ENCODE results near the gene KLHL6. TPM values are rescaled to one million over a fixed set of nuclear protein-coding genes. Genes with fewer than 3 reads are reported as not detected.

The KLHL6 gene
- total RNA-seq, 1 donor from 2014 or later = not detected

GRCh38 chr3:183566880-183567279 lies 11.4 kb upstream of the KLHL6 start:
- H3K4me3 Mint-ChIP-seq (ENCODE audit: unreplicated experiment) = no peak overlapping the region
- H3K27ac Mint-ChIP-seq (ENCODE audit: unreplicated experiment) = no peak overlapping the region
- no peak for DNase-seq
- peaks cover 5% of the 10 kb centered on the region for H3K9me3 Mint-ChIP-seq (ENCODE audit: unreplicated experiment)
- TF ChIP-seq CTCF (IDR thresholded peaks at IDR 0.05; ENCODE audit: partially characterized antibody, unreplicated experiment) = no peak
- H3K4me1 Mint-ChIP-seq (ENCODE audit: low read depth, unreplicated experiment) = no peaks in the 10 kb centered on the region
- H3K27me3 Mint-ChIP-seq (ENCODE audit: unreplicated experiment) = peaks cover 2% of the 10 kb centered on the region
- H3K36me3 Mint-ChIP-seq (ENCODE audit: unreplicated experiment) = no peaks in the 10 kb centered on the region

- Mint-ChIP-seq H3K4me1 (ENCODE audit: low read depth, unreplicated experiment) (no peaks in the 10 kb centered on the region), H3K4me3 (ENCODE audit: unreplicated experiment) (no peak overlapping the region), H3K27ac (ENCODE audit: unreplicated experiment) (no peak overlapping the region), H3K27me3 (ENCODE audit: unreplicated experiment) (peaks cover 2% of the 10 kb centered on the region), H3K9me3 (ENCODE audit: unreplicated experiment) (peaks cover 5% of the 10 kb centered on the region), H3K36me3 (ENCODE audit: unreplicated experiment) (no peaks in the 10 kb centered on the region)
- TF ChIP-seq CTCF (IDR thresholded peaks at IDR 0.05; ENCODE audit: partially characterized antibody, unreplicated experiment) = no peak
- no peak for DNase-seq
Observed at GRCh38 chr3:183564046-183564445, 8.5 kb upstream of the KLHL6 start.

GRCh38 chr3:183563536-183563874 lies 8.0 kb upstream of the KLHL6 start:
- no peaks in the 10 kb centered on the region for H3K4me1 Mint-ChIP-seq (ENCODE audit: low read depth, unreplicated experiment)
- no peak overlapping the region for H3K4me3 Mint-ChIP-seq (ENCODE audit: unreplicated experiment)
- peaks cover 2% of the 10 kb centered on the region for H3K27me3 Mint-ChIP-seq (ENCODE audit: unreplicated experiment)
- H3K36me3 Mint-ChIP-seq (ENCODE audit: unreplicated experiment) = no peaks in the 10 kb centered on the region
- TF ChIP-seq CTCF (IDR thresholded peaks at IDR 0.05; ENCODE audit: partially characterized antibody, unreplicated experiment) = no peak
- no peak overlapping the region for H3K27ac Mint-ChIP-seq (ENCODE audit: unreplicated experiment)
- peaks cover 5% of the 10 kb centered on the region for H3K9me3 Mint-ChIP-seq (ENCODE audit: unreplicated experiment)
- DNase-seq = no peak

GRCh38 chr3:183560607-183561006 lies 5.1 kb upstream of the KLHL6 start:
- H3K36me3 Mint-ChIP-seq (ENCODE audit: unreplicated experiment) = no peaks in the 10 kb centered on the region
- TF ChIP-seq CTCF (IDR thresholded peaks at IDR 0.05; ENCODE audit: partially characterized antibody, unreplicated experiment) = no peak
- H3K4me1 Mint-ChIP-seq (ENCODE audit: low read depth, unreplicated experiment) = no peaks in the 10 kb centered on the region
- no peaks in the 10 kb centered on the region for H3K9me3 Mint-ChIP-seq (ENCODE audit: unreplicated experiment)
- peaks cover 2% of the 10 kb centered on the region for H3K27me3 Mint-ChIP-seq (ENCODE audit: unreplicated experiment)
- H3K27ac Mint-ChIP-seq (ENCODE audit: unreplicated experiment) = no peak overlapping the region
- DNase-seq = no peak
- no peak overlapping the region for H3K4me3 Mint-ChIP-seq (ENCODE audit: unreplicated experiment)

GRCh38 chr3:183558495-183558894 lies 3.0 kb upstream of the KLHL6 start:
- Mint-ChIP-seq H3K4me1 (ENCODE audit: low read depth, unreplicated experiment) (no peaks in the 10 kb centered on the region), H3K36me3 (ENCODE audit: unreplicated experiment) (no peaks in the 10 kb centered on the region), H3K4me3 (ENCODE audit: unreplicated experiment) (no peak overlapping the region), H3K27me3 (ENCODE audit: unreplicated experiment) (peaks cover 2% of the 10 kb centered on the region), H3K9me3 (ENCODE audit: unreplicated experiment) (no peaks in the 10 kb centered on the region), H3K27ac (ENCODE audit: unreplicated experiment) (no peak overlapping the region)
- TF ChIP-seq CTCF (IDR thresholded peaks at IDR 0.05; ENCODE audit: partially characterized antibody, unreplicated experiment) = no peak
- DNase-seq = no peak
